Measurements from ENCODE around the gene PDZD2.

GRCh38 chr5:31725996-31726395 is 87.1 kb downstream of the PDZD2 start:
- TF ChIP-seq POLR2AphosphoS5 (IDR thresholded peaks at IDR 0.05) (no peak), CTCF (IDR thresholded peaks at IDR 0.05; ENCODE audit: poor library complexity, severe bottlenecking) (no peak), SMC3 (conservative IDR thresholded peaks at IDR 0.05; ENCODE audit: poor library complexity) (no peak), EP300 (conservative IDR thresholded peaks at IDR 0.05; ENCODE audit: poor library complexity, severe bottlenecking) (no peak), RAD21 (conservative IDR thresholded peaks at IDR 0.05) (no peak), EZH2 (IDR thresholded peaks at IDR 0.05; ENCODE audit: borderline replicate concordance, insufficient read depth, low read length, poor library complexity, severe bottlenecking) (no peak), MXI1 (conservative IDR thresholded peaks at IDR 0.05; ENCODE audit: poor library complexity, severe bottlenecking) (no peak)
